ENCODE measurements around the gene MAP1S. TPM values are rescaled to one million over a fixed set of nuclear protein-coding genes. Genes with fewer than 3 reads are reported as not detected.
A peak's percentile ranks its signal among the peaks of the same experiment; 100 is the strongest.

Gene MAP1S
- total RNA-seq, 1 donor from 2014 or later = 63.1 TPM

- Mint-ChIP-seq H3K36me3 (ENCODE audit: unreplicated experiment) (no peaks in the 10 kb centered on the region), H3K27me3 (ENCODE audit: unreplicated experiment) (peaks cover 3% of the 10 kb centered on the region), H3K4me1 (ENCODE audit: unreplicated experiment) (peaks cover 37% of the 10 kb centered on the region), H3K9me3 (ENCODE audit: unreplicated experiment) (no peaks in the 10 kb centered on the region), H3K27ac (ENCODE audit: unreplicated experiment) (no peak overlapping the region), H3K4me3 (ENCODE audit: unreplicated experiment) (no peak overlapping the region)
- TF ChIP-seq CTCF (IDR thresholded peaks at IDR 0.05) = no peak
- DNase-seq (ENCODE audit: extremely low spot score, unreplicated experiment) = no peak
Observed at GRCh38 chr19:17683078-17683477, 36.2 kb upstream of the MAP1S start.

DNA sequence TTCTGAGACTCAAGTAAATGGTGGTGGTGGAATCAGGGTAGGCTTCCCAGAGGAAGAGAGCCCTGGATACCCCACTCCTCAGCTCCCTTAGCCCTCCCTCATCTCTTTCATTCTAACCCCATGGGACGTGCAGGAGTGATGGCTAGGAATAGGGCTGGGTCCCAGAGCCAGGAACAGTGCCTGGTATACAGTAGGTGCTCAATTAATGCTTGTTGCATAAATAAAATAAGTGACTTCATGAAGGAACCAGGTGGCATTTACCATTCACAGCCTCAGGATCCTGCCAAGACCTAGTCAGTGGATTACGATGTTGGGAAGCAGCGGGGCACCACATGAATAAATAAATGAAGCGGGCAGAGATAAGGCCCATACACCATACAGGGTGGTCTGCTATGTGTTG lies 35.0 kb upstream of the MAP1S start:
- H3K4me1 Mint-ChIP-seq (ENCODE audit: unreplicated experiment) = peaks cover 37% of the 10 kb centered on the region
- no peak overlapping the region for H3K4me3 Mint-ChIP-seq (ENCODE audit: unreplicated experiment)
- H3K9me3 Mint-ChIP-seq (ENCODE audit: unreplicated experiment) = no peaks in the 10 kb centered on the region
- H3K36me3 Mint-ChIP-seq (ENCODE audit: unreplicated experiment) = no peaks in the 10 kb centered on the region
- no peak for TF ChIP-seq CTCF (IDR thresholded peaks at IDR 0.05)
- H3K27me3 Mint-ChIP-seq (ENCODE audit: unreplicated experiment) = peaks cover 6% of the 10 kb centered on the region
- DNase-seq (ENCODE audit: extremely low spot score, unreplicated experiment) = no peak
- no peak overlapping the region for H3K27ac Mint-ChIP-seq (ENCODE audit: unreplicated experiment)

DNA sequence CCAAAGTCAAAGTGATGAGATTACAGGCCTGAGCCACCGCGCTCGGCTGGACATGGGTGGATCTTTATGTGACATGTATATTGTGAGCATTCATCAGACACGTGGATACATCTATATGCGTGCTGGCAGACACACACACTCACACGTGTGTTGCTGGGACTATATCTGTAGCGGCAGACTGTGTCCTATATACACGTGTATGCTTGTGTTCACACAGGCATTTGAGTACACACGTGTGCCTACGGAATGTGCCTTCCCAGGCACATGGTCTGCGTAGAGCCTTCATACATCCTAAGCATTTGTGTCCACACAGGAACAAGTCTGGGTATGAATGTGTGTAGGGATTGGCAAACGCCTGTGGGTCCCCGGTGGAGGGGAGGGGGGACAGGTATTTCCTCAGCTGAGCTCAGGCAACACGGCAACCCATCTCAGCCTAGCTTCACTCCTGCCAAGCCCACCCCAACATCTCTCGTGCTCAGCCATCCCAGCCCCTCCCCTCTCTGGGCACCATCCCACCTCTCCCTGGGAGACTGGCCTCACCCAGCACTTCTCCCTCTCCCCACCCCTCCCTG lies 33.7 kb upstream of the MAP1S start:
- H3K27ac Mint-ChIP-seq (ENCODE audit: unreplicated experiment) = no peak overlapping the region
- H3K4me3 Mint-ChIP-seq (ENCODE audit: unreplicated experiment) = peak overlapping the region; percentile 18
- peaks cover 24% of the 10 kb centered on the region for H3K4me1 Mint-ChIP-seq (ENCODE audit: unreplicated experiment)
- no peaks in the 10 kb centered on the region for H3K36me3 Mint-ChIP-seq (ENCODE audit: unreplicated experiment)
- no peak for DNase-seq (ENCODE audit: extremely low spot score, unreplicated experiment)
- no peaks in the 10 kb centered on the region for H3K9me3 Mint-ChIP-seq (ENCODE audit: unreplicated experiment)
- peaks cover 6% of the 10 kb centered on the region for H3K27me3 Mint-ChIP-seq (ENCODE audit: unreplicated experiment)
- no peak for TF ChIP-seq CTCF (IDR thresholded peaks at IDR 0.05)

GRCh38 chr19:17686023-17686521 lies 33.2 kb upstream of the MAP1S start:
- Mint-ChIP-seq H3K4me1 (ENCODE audit: unreplicated experiment) (peaks cover 21% of the 10 kb centered on the region), H3K27ac (ENCODE audit: unreplicated experiment) (no peak overlapping the region), H3K9me3 (ENCODE audit: unreplicated experiment) (no peaks in the 10 kb centered on the region), H3K36me3 (ENCODE audit: unreplicated experiment) (no peaks in the 10 kb centered on the region), H3K4me3 (ENCODE audit: unreplicated experiment) (peak overlapping the region; percentile 55), H3K27me3 (ENCODE audit: unreplicated experiment) (peaks cover 9% of the 10 kb centered on the region)
- no peak for DNase-seq (ENCODE audit: extremely low spot score, unreplicated experiment)
- TF ChIP-seq CTCF (IDR thresholded peaks at IDR 0.05) = no peak

DNA sequence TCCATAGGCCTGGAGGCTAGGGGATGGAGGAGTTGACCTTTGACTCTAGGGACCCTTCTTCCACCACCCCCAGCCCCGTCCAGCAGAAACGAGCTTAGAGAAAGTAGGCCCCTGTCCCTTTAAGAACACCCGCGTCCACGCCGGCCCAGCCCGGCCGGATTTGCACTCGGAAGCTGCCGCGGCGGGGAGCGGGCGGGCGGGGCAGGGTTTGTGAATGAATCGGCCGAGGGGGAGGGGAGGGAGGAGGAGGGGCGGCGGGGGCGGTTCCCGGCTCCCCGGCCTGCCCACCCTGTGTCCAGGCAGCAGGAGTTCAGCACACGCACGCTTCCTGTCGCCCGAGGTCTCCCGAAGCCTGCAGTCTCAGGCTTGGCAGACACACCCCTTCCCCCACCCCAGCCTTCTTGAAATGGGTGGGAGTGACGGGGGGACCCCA lies 32.7 kb upstream of the MAP1S start:
- Mint-ChIP-seq H3K4me1 (ENCODE audit: unreplicated experiment) (peaks cover 21% of the 10 kb centered on the region), H3K36me3 (ENCODE audit: unreplicated experiment) (no peaks in the 10 kb centered on the region), H3K4me3 (ENCODE audit: unreplicated experiment) (peak overlapping the region; percentile 69), H3K9me3 (ENCODE audit: unreplicated experiment) (no peaks in the 10 kb centered on the region), H3K27ac (ENCODE audit: unreplicated experiment) (peak overlapping the region; percentile 34), H3K27me3 (ENCODE audit: unreplicated experiment) (peaks cover 9% of the 10 kb centered on the region)
- TF ChIP-seq CTCF (IDR thresholded peaks at IDR 0.05) = no peak
- DNase-seq (ENCODE audit: extremely low spot score, unreplicated experiment) = no peak
